ENCODE results near the gene GPR176.

Gene GPR176

DNA sequence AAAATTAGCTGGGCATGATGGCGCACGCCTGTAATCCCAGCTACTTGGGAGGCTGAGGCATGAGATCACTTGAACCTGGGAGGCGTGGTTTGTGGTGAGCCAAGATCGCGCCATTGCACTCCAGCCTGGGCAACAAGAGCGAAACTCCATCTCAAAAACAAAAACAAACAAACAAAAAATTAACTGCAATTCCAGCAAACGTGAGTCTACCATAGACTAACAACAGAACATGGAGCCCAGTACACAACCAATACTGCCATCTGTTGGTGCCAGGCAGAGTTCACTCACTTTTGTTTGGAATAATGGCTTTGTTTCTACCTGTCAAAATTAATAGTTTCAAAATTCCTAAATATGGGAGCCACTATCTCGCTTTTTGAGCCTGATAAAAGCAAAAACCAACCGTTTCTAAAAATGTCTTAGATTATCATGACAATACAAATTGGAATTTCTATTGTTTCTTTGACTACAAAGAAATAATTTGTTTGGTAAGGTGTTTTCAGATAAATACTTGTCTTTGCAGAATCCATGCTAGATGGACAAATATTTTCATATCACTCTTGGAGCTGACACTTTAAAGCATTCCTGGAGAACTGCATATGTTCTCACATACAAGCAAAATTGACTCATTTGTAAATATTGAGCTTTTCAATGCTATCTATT lies 45.0 kb downstream of the GPR176 start:
- peak; percentile 51 for DNase-seq
- Mint-ChIP-seq H3K36me3 (no peaks in the 10 kb centered on the region), H3K4me1 (no peaks in the 10 kb centered on the region), H3K4me3 (no peak overlapping the region), H3K9me3 (no peaks in the 10 kb centered on the region), H3K27me3 (peaks cover 22% of the 10 kb centered on the region), H3K27ac (no peak overlapping the region)
- CTCF ChIA-PET, result interaction anchor here (0.6 to 2.7 kb wide), 12 partner anchors 13 to 189 kb away, joined by 3 to 12 read pairs (median 4); partner anchors contain the start of gene FSIP1

DNA sequence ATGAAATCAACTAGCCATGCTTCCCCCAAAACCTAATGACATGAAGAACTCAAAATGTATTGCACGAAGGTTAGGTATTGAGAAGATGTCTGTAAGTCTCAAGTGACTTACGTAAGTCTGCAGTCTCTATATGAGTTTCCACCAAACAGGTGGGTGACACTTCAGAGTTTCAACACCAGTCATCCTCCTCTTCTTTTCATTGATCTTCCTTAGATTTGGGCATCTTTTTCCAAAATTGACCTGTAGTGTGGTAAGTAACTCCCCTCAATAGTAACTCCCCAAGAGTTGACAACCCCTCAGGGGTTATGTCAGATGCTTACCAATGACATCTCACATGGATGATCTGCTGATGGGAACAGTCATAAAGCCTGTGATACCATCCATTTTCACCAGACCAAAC lies 46.1 kb downstream of the GPR176 start:
- Mint-ChIP-seq H3K4me3 (no peak overlapping the region), H3K4me1 (no peaks in the 10 kb centered on the region), H3K27me3 (peaks cover 24% of the 10 kb centered on the region), H3K9me3 (no peaks in the 10 kb centered on the region), H3K27ac (no peak overlapping the region), H3K36me3 (no peaks in the 10 kb centered on the region)
- CTCF ChIA-PET, result interaction anchor here (0.5 to 2.7 kb wide), 8 partner anchors 16 to 292 kb away, joined by 3 to 12 read pairs (median 4); no protein-coding TSS in a partner anchor
- DNase-seq, result no peak

- Mint-ChIP-seq H3K27ac (no peak overlapping the region), H3K4me3 (no peak overlapping the region), H3K27me3 (peaks cover 31% of the 10 kb centered on the region), H3K4me1 (no peaks in the 10 kb centered on the region), H3K36me3 (no peaks in the 10 kb centered on the region), H3K9me3 (no peaks in the 10 kb centered on the region)
- no peak for DNase-seq
- CTCF ChIA-PET, result no interaction called here
These were observed 49.5 kb downstream of the GPR176 start for GRCh38 chr15:39870537-39870936.

DNA sequence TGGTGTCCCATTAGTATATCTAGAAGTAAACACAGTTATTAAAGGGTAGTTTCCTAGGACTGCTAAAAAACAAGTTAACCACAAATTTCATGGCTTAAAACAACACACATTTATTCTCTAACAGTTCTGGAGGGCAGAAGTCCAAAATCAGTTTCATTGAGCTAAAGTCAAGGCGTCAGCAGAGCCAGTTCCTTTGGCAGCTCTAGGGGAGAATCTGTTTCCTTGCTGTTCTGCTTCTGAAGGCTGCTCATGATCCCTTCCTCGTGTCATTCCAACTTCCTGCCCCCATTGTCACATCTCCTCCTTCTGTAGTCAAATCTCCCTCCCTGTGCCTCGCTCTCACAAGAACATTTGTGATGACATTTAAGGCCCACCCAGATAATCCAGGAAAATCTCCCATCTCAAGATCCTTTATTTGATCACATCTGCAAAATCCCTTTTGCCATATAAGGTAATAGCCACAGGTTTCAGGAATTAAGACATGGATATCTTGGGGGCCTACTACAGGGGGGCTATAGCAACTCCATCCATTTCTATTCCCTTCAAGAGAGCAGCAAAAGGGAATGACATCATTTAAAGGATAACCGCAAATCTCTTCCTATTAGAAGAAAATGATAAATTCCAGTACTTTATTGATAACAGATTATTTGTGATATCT lies 50.1 kb downstream of the GPR176 start:
- H3K36me3 Mint-ChIP-seq, result no peaks in the 10 kb centered on the region
- H3K9me3 Mint-ChIP-seq, result no peaks in the 10 kb centered on the region
- CTCF ChIA-PET, result no interaction called here
- no peak for DNase-seq
- H3K27me3 Mint-ChIP-seq, result peaks cover 31% of the 10 kb centered on the region
- H3K27ac Mint-ChIP-seq, result no peak overlapping the region
- H3K4me1 Mint-ChIP-seq, result no peaks in the 10 kb centered on the region
- no peak overlapping the region for H3K4me3 Mint-ChIP-seq

DNA sequence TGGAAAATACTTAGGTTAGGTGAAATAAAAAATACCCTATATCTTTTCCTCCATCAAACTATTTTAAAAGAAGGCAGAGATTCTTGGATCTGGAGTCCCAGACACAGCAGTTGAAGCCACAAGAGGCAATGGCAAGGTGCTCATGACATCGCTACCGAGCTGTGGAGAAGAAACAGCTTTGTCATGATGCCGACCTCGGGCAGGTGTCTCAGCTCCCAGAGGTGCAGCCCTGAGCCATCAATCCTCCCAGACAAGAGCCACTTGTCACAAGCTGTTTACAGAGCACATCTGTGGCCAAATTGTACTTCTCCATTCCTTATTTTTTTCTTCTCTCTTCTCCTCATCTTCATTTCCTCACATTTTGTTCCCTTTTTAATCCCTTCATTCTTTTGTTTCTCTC lies 50.8 kb downstream of the GPR176 start:
- Mint-ChIP-seq H3K4me3 (no peak overlapping the region), H3K4me1 (no peaks in the 10 kb centered on the region), H3K36me3 (no peaks in the 10 kb centered on the region), H3K27me3 (peaks cover 32% of the 10 kb centered on the region), H3K9me3 (no peaks in the 10 kb centered on the region), H3K27ac (no peak overlapping the region)
- no peak for DNase-seq
- CTCF ChIA-PET, result interaction anchor here (0.6 kb wide), 1 partner anchor 624 kb away, joined by 3 read pairs; no protein-coding TSS in a partner anchor

- CTCF ChIA-PET, result interaction anchor here (0.7 kb wide), 1 partner anchor 280 kb away, joined by 3 read pairs; no protein-coding TSS in a partner anchor
- peaks cover 36% of the 10 kb centered on the region for H3K27me3 Mint-ChIP-seq
- H3K9me3 Mint-ChIP-seq, result no peaks in the 10 kb centered on the region
- H3K4me3 Mint-ChIP-seq, result no peak overlapping the region
- H3K27ac Mint-ChIP-seq, result no peak overlapping the region
- no peaks in the 10 kb centered on the region for H3K4me1 Mint-ChIP-seq
- H3K36me3 Mint-ChIP-seq, result no peaks in the 10 kb centered on the region
- no peak for DNase-seq
These were observed 51.7 kb downstream of the GPR176 start for GRCh38 chr15:39868396-39868795.

- Mint-ChIP-seq H3K4me1 (no peaks in the 10 kb centered on the region), H3K27ac (no peak overlapping the region), H3K9me3 (no peaks in the 10 kb centered on the region), H3K4me3 (no peak overlapping the region), H3K36me3 (no peaks in the 10 kb centered on the region), H3K27me3 (peaks cover 25% of the 10 kb centered on the region)
- no peak for DNase-seq
- CTCF ChIA-PET, result no interaction called here
These were observed 56.0 kb downstream of the GPR176 start for GRCh38 chr15:39864116-39864515.

DNA sequence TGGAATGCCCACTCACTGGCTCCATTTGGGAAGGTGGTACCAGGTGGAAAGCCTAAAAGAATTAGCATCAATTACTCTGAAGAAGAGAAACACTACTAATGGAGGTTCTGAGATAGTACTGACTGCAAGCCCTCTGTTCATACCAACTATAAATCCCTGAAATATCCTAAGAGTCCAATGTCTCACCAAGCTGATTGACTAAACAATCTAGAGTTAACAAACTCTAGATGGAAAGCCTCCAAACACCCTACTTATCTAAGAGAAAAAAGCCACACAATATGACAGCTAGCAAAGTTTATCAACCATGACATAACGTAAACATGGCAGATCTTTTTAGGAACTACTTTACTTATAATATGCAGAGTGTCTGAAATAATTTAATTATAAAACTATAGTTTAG lies 59.2 kb downstream of the GPR176 start:
- H3K4me3 Mint-ChIP-seq, result no peak overlapping the region
- DNase-seq, result no peak
- H3K27ac Mint-ChIP-seq, result no peak overlapping the region
- H3K4me1 Mint-ChIP-seq, result no peaks in the 10 kb centered on the region
- H3K9me3 Mint-ChIP-seq, result no peaks in the 10 kb centered on the region
- H3K27me3 Mint-ChIP-seq, result peaks cover 25% of the 10 kb centered on the region
- CTCF ChIA-PET, result no interaction called here
- no peaks in the 10 kb centered on the region for H3K36me3 Mint-ChIP-seq

DNA sequence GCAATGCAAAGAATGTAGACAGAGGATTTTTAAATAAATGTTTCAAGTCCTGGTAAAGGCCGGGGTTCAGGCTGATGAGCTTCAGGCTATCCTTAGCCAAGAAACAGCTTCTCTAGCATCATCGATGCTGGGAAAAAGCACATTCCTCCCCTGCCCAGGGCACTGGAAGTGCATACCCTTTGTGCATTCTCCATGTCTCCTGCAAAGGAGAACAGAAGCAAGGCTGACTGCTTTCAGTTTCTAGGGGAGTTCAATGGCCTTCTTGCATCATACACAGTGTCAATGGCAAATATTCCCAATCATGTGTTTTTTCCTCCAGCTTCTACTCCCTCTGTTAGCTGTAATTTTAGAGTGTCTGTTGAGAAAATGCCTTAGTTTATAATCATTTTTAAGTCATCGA lies 59.9 kb downstream of the GPR176 start:
- CTCF ChIA-PET, result interaction anchor here (1.5 kb wide), 1 partner anchor 14 kb away, joined by 3 read pairs; no protein-coding TSS in a partner anchor
- Mint-ChIP-seq H3K4me1 (no peaks in the 10 kb centered on the region), H3K27ac (no peak overlapping the region), H3K27me3 (peaks cover 25% of the 10 kb centered on the region), H3K4me3 (no peak overlapping the region), H3K9me3 (no peaks in the 10 kb centered on the region), H3K36me3 (no peaks in the 10 kb centered on the region)
- no peak for DNase-seq

DNA sequence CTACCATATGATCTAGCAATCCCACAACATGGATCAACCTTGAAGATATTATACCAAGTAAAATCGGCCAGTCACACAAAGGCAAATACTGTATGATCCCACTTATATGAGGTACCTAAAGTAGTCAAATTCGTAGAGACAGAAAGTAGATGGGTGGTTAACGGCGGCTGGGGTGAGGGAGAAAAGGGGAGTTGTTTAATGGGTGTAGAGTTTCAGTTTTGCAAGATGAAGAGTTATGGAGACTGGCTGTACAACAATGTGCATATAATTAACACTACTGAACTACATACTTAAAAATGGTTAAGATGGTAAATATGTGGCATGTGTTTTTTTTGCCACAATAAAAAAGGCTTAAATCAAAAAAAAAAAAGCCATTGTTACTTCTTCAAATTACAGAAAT lies 60.4 kb downstream of the GPR176 start:
- no peak overlapping the region for H3K4me3 Mint-ChIP-seq
- CTCF ChIA-PET, result interaction anchor here (0.5 to 1.5 kb wide), 2 partner anchors 15 to 104 kb away, joined by 3 read pairs; no protein-coding TSS in a partner anchor

DNA sequence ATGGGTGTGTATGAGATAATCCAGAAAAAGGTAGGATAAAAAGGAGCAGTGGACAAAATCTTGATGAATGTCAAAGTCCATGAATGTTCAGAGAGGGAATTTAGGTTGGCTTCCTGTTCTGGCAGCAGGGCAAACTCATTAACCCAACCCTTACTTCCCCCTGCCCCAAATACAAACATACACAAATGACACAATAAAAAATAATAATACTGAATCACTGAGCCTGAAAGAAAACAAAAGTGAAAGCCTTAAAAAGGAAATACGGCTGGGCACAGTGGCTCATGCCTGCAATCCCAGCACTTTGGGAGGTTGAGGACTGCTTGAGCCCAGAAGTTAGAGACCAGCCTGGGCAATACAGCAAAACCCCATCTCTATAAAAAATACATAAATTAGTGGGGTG lies 62.9 kb downstream of the GPR176 start:
- H3K9me3 Mint-ChIP-seq, result no peaks in the 10 kb centered on the region
- CTCF ChIA-PET, result no interaction called here
- peaks cover 28% of the 10 kb centered on the region for H3K27me3 Mint-ChIP-seq
- no peak for DNase-seq
- no peaks in the 10 kb centered on the region for H3K4me1 Mint-ChIP-seq
- H3K36me3 Mint-ChIP-seq, result no peaks in the 10 kb centered on the region
- no peak overlapping the region for H3K27ac Mint-ChIP-seq
- H3K4me3 Mint-ChIP-seq, result no peak overlapping the region

More for the DNA sequence above, 60.4 kb downstream of the GPR176 start:
- no peaks in the 10 kb centered on the region for H3K4me1 Mint-ChIP-seq
- peaks cover 25% of the 10 kb centered on the region for H3K27me3 Mint-ChIP-seq
- no peak for DNase-seq
- H3K36me3 Mint-ChIP-seq, result no peaks in the 10 kb centered on the region
- H3K9me3 Mint-ChIP-seq, result no peaks in the 10 kb centered on the region
- peak overlapping the region; percentile 13 for H3K27ac Mint-ChIP-seq

DNA sequence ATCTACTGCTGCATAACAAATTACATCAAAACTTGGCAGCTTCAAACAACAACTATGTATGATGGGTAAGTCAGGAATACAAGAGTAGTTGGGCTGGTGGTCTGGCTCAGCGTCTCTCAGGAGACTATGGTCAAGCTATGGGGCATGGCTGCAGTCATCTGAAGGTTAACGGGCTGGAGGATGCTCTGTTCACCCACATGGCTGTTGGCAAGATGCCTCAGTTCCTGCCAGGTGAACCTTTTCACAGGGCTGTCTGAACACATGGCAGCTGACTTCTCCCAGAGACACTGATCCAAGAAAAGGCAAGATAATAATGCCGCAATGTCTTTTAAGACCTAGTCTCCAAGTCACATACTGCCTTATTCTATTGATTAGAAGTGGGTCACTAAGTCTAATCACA lies 63.7 kb downstream of the GPR176 start:
- Mint-ChIP-seq H3K9me3 (no peaks in the 10 kb centered on the region), H3K36me3 (no peaks in the 10 kb centered on the region), H3K27me3 (peaks cover 28% of the 10 kb centered on the region), H3K27ac (no peak overlapping the region), H3K4me1 (no peaks in the 10 kb centered on the region), H3K4me3 (no peak overlapping the region)
- DNase-seq, result no peak
- CTCF ChIA-PET, result no interaction called here

GRCh38 chr15:39855400-39855799 lies 64.7 kb downstream of the GPR176 start:
- Mint-ChIP-seq H3K36me3 (no peaks in the 10 kb centered on the region), H3K27ac (no peak overlapping the region), H3K9me3 (no peaks in the 10 kb centered on the region), H3K4me1 (no peaks in the 10 kb centered on the region), H3K4me3 (no peak overlapping the region), H3K27me3 (peaks cover 28% of the 10 kb centered on the region)
- CTCF ChIA-PET, result no interaction called here
- DNase-seq, result no peak

- no peak for DNase-seq
- H3K36me3 Mint-ChIP-seq, result no peaks in the 10 kb centered on the region
- peaks cover 28% of the 10 kb centered on the region for H3K27me3 Mint-ChIP-seq
- H3K4me1 Mint-ChIP-seq, result no peaks in the 10 kb centered on the region
- CTCF ChIA-PET, result no interaction called here
- H3K9me3 Mint-ChIP-seq, result no peaks in the 10 kb centered on the region
- no peak overlapping the region for H3K27ac Mint-ChIP-seq
- no peak overlapping the region for H3K4me3 Mint-ChIP-seq
These were observed 65.9 kb downstream of the GPR176 start for GRCh38 chr15:39854161-39854560.

DNA sequence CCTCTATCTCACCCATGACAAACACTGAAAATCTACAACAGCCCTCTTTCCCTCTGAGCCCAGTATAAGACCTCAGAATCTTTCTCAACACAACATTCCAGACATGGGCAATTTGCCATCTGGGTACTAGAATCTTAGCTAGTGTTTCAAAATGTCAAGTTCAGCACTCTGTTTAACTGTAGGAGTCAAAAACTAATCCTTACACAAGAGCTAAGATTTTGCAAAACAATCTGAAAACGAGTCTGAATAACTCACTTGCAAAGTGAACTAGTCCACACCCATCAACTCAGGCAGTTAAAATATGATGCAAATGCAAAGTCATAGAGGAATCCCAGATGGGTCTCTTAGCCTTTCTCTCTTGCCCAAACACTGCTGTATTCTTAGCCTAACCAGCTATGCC lies 67.8 kb downstream of the GPR176 start:
- H3K27ac Mint-ChIP-seq, result no peak overlapping the region

More for the DNA sequence above, 67.8 kb downstream of the GPR176 start:
- H3K4me3 Mint-ChIP-seq, result no peak overlapping the region
- H3K9me3 Mint-ChIP-seq, result no peaks in the 10 kb centered on the region
- DNase-seq, result no peak
- H3K36me3 Mint-ChIP-seq, result no peaks in the 10 kb centered on the region
- peaks cover 25% of the 10 kb centered on the region for H3K27me3 Mint-ChIP-seq
- no peaks in the 10 kb centered on the region for H3K4me1 Mint-ChIP-seq
- CTCF ChIA-PET, result no interaction called here

All from activated naive CD4-positive, alpha-beta T cell treated with anti-CD3 and anti-CD28 coated beads, Interleukin-2, amount 10 ng/mL, durations not matched to agents 7 days and 5 days (primary cell).